Measurements from ENCODE around the gene RPN2.

GRCh38 chr20:37283530-37284195 is 104.5 kb downstream of the RPN2 start:
- TF ChIP-seq CTCF (optimal IDR thresholded peaks at IDR 0.05 in 1 of 3, IDR thresholded peaks at IDR 0.05 in 1 of 3, conservative IDR thresholded peaks at IDR 0.05 in 1 of 3; ENCODE audit: extremely low read depth in 1 of 3, insufficient read depth in 2 of 3, low read length in 3 of 3) (no peak), EZH2 (IDR thresholded peaks at IDR 0.05; ENCODE audit: low read length) (no peak)

All from keratinocyte (primary cell).